Activated T-cell treated with anti-CD3 and anti-CD28 coated beads for 1 hour (primary cell): ENCODE data around the gene CLN5.
A peak's percentile ranks its signal among the peaks of the same experiment; 100 is the strongest.

Source experiments
- DNase-seq: peaks from one replicate; pipeline ENCODE4 v3.0.0-alpha.2; 2020; ENCODE audit warnings: low read depth

CLN5 gene

DNA sequence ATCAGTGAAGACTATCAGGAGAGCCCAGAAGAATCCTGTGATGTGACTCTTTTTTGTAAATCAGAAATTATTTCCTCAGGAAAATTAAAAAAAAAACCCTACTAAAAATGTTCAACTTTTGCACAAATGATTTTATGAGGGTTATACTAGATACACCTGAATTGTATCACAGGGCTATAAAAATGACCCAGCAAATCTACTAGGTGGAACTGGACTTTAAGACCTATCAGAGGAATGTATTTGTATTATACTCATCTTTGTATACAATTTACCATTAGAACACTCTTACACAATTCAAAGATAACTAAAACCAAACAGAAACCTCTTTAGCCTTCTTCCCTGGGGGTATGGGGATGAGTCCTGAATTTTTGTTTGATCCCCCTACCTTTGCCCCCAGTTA, 27.9 kb downstream of the CLN5 start:
- no peak for DNase-seq

DNA sequence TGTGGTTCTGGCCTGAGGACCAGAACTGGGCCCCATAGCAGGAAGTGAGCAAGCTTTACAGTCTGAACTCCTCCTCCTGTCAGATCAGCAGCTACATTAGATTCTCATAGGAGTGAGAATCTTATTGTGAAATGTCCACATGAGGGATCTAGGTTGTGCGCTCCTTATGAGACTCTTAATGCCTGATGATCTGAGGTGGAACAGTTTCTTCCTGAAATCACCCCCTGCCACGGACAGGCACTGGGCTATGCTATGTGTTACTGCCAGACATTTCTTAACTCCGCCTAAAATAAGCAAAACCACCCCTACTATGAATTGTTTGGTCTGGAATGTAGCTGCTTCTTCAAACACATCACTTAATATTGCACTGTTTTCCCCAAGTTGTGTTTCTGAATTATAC, 30.5 kb downstream of the CLN5 start:
- DNase-seq = no peak

DNA sequence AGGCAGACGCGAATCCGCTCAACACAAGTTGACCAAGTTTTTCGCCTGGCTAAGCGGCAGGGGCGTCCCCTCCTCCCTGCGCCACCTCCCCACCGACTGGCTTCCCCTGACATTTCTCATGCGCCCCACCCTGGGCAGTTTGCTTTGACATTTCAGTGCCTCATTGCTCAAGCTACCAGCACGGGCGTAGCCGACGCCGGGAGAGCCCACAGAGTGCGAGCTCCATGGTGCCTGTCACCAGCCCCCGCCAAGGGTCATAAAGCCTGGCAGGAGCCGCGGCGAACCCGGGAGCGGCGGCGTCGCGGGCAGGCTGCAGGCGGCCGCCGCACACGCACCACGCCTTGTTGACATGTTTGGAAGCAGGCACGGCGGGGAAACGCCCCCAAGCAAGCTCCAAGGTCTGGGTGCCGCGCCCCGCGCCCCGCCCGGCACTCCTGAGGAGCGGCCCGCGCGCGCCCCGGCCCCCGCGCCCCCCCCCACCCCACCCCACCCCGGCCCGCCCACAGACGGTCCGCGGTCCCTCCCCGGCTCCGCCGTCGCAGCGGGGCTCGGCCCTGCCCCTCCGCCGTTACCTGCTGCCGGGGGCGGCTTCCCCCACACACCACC, 34.5 kb downstream of the CLN5 start:
- DNase-seq = peak; percentile 62

DNA sequence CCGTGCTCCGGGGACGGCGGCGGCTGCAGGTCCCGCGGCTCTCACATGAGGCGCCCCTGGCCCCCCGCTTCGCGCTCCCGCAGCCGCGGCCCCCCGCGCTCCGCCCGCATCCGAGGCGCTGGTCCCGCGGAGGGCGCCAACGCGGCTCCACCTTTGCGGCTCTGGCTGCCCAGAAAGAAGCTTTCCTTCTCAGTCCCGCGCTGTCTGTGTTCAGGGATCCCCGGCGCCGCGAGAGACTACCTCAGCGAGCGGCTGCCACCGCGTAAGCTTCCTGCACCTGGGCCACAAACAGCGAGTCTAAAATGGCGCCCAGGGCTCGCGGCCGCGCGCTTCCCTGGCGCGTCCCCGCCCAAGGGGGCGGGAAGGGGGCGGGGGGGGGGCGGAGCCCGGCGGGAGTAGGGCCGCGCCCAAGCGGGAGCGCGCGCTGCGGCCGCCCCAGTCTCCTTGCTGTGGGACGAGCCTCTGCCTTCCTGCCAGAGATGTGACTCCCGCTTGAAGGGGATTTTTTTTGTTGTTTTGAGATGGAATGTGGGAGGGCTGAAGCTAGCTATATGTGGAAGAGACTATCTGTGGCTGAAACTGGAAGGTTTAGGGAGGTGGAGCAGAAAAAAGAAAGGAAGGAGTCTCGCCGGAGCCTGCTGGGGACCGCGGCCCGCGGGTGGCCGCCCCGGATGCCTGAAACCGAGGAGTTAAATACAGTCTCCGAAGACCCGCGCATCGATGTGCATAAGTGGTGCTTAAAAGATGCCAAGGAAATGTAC, 35.2 kb downstream of the CLN5 start, which contains the start of gene FBXL3:
Gene FBXL3 (minus strand): TSS at position 299 of the 761 bp plus-strand sequence. CDS start 5,299 bp downstream, outside the sequence.
- peak; percentile 71 for DNase-seq

DNA sequence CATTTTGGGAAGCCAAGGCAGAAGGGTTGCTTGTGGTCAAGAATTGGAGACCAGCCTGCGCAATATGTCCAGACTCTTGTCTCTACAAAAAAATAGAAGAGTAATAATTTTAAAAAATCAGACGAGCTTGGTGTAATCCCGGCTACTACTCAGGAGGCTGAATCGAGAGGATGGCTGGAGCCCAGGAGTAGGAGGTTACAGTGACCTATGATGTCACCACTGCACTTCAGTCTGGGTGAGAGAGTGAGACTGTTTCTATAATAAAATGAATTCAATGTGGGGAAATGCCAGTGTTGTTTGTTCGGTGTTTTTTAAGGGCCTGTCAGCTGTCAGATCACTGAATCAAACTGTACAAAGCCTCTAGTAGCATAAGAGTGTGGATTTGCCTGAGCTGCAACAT, 36.3 kb downstream of the CLN5 start:
- no peak for DNase-seq

DNA sequence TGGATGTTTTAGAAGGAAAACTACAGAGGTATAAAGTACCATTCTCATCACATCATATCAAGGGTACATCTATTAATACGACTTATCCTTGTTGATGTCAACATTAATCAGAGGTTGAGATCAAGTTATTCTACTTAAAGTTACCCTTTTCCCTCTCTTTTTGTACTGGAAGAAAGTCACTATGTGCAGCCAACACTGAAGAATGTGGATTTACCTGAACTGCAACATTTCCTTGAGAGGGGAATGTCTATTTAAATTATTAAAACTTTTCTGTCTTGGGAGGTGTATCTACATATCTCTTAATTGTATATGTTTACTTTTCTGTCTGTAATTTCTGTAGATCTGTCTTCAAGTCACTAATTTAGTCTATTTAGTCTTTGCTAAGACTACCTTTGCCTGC, 37.6 kb downstream of the CLN5 start:
- no peak for DNase-seq

DNA sequence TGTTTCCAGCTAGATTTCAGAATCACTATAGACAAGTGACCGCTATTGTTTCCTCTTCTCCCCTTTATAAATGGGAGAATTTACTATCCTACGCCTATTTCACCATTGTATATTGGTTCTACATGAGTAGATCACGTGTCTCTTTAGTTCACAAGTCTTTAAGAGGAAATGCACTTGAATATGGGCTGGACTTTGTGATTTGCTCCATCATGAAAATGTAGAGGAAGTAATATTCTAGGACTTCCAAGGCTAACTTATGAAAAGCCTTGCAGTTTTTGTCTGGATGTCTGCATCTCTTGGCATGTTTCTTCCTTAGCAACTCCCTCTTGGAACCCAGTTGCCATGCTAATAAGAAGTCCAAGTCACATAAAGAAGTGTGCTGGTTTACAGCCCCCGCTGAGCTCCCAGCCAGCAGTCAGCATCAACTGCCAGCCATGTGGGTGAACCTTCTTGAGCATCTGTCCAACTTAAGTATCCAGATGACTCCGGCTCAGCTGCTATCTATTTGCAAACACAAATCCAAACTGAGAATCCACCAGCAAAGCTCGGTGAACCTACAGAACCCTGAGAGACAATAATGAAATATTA, 39.9 kb downstream of the CLN5 start:
- no peak for DNase-seq

DNA sequence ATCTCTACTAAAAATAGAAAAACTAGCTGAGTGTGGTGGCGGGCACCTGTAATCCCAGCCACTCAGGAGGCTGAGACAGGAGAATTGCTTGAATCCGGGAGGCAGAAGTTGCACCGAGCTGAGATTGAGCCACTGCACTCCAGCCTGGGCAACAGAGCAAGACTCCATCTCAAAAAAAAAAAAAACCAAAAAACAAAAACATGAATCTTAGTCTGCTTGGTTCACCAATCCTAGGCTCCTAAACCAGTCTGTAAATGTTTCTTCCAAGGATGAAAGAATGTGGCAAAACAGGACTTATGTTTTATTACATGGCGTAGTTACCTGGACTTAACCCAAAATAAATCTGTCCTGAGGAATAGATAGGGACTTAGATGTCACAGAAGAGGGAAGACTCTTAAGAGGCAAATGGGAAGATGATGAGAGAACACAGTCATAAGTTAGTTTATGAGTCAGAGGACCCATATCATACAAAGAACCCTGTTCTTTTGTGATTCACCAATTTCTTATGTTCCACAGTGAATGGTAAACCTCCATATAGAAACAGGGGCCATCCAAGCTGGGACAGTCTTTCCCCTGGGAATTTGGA, 41.9 kb downstream of the CLN5 start:
- DNase-seq = no peak

DNA sequence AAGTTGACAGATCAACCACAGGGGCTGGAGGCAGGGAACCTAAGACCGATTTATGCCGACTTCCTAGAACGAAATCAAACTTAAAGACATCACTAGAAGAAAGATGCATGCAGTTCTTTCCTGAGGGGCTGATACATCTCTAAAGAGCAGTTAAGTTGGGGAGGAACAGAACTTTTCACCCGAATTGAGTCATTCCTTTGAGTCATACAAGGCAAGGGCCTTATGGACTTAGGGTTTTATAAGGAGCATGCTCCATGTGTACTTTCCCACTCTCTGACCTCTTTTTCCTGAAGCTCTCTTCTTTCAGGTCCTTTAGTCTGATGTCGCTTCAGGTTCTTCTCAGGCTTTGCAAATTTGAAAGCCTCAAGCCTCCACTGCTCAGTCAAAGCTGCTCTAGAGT, 43.0 kb downstream of the CLN5 start:
- DNase-seq = no peak

DNA sequence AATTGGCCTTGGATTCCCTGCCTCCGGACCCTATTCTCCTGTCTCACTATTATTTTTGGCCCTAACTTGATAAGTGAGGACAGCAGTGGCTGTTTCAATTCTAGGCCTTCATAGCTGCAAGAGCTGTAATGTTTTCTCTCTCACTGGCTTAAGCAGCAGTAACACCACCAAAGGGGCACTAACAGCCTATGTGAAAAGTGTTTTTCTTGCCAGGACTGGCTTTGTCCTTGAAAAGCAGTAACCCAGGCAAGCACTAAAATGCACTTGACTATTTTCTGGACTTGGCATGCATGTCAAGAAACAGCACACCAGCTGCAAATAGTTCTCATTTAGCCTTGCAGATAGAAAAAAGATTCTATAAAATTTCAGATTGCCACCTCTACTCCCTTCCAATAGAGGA, 44.4 kb downstream of the CLN5 start:
- no peak for DNase-seq

DNA sequence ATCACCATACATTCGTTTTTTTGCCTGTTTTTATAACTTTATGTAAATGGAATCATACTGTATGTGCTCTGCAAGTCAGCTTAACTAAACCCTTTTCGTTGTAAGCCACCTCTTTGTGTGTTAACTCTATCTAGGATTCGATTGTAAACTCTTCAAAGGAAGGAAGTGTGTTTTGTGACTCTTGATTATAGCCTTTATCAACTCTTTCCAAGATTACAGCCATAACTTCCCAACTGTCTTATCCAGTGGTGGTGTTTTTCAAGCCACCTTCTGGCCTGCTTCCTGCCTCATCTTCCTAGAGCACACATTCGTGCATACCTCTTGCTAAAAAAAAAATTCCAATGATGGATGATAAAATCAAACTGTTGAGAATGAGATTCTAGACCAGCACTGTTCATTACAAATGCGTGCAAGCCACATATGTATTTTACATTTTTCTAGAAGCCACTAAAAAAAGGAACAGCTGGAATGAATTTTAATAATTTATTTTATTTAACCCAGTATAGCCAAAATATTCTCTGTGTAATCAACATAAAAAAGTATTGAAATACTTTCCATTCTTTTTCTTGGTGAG, 47.1 kb downstream of the CLN5 start:
- no peak for DNase-seq

DNA sequence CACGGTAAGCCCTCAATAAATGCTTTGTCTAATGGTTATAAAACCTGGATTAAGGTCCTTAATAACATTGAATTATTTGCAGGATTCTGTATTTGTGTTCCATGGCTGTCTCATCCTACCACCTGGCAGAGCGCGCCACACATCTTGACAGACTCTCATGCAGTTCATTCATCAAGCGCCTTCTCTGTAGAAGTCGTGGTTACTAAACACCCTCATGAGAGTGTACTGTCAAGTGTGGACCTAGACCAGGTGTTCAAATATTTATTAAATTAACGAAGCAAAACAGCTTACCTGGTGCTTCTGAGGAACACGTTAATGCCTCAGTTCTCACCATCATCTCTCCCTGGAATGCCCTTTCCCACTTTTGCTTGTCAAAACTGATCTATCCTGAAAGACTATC, 48.2 kb downstream of the CLN5 start:
- DNase-seq = no peak

DNA sequence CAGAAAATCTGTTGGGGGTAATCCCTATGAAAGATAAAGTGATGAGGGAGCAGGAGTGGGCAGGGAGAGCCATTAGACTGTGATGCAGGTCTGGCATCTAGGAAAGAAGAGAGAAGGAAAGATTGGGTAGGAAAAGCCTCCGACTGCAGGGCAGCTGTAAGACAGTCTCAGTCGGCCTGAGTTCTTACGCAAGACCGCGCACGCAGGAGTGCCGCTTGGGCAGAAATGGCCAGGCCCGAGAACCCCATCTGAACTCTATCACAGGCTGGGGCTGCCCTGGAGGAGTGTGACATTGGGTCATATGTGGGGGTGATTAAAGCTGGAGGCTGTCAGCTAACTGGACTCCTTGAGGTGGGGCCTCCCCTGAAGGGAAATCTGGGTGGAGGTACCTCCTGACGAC, 49.0 kb downstream of the CLN5 start:
- no peak for DNase-seq

DNA sequence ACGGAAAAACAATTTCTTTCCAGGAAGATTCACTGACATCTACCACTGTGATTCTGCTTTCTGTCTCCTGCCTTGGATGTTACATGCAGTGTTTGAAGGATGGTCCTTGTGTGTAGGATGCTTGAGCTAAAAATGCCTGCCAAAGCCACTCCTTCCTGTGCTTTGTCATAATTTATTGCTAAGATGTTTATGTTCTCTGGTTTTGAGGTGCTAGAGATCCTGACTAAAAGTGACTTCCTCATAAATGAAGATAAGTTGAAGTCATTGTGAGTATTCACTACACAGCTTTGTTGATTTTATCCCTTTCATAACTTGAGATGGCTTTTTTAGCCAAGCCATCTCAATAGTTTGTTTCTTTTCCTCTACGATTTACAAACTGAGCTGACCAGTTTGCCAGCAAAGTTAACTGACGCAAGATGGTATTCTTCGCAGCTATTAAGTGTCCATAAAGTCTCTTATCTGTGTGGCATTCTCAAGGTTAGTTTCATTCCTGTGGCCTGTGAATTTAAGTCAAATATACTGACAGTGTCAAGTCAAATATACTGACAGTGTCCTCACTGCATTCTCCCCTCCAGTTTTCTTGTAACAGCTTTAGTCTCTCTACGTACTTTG, 50.8 kb downstream of the CLN5 start:
- DNase-seq = no peak

DNA sequence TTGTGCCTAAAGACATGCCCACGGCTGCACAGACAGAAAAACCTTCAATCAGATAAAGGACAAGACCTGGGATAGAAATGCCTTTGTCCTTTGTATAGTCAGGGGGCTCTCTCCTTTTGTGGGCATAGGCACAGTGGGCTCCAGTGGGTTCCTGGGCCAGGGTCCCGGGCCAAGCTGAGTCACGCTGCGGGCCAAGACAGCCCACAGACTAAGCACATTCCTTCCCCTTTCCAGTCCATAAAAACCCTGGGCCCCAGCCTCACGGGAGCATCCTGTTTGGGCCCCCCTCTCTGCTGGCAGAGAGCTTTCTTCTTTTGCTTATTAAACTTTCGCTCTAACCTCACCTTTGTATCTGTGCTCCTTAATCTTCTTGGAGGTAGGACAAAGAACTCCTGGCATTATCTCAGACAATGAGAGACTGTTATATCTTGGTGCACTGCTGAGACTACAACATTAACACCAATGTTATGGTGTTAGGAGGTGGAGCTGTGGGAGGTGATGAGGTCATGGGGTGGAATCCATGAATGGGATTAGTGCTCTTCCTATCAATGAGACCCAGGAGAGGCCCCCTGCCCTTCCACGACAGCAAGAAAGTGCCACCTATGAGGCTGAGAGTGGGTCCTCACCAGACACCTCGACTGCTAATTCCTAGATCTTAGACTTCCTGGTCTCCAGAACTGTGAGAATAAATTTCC, 55.9 kb downstream of the CLN5 start:
- DNase-seq = no peak

DNA sequence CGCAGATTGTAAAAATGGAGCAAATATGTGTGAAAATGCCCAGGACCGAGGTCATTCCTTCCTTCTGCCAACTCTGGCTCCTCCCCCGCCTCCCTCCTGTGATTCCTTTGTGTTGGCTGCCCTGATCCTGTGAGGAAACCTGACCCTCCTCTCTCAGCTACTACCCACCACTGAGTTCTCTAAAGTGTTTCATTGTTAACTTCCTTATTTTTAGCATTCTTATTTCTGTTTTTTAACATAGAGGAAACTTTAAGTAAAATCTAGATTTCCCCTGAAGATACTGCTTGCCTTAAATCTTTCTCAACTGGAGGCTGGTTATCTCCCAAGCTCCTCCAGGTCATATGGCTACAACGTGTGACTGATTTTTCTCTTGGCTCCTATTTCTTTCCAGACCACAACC, 56.8 kb downstream of the CLN5 start:
- DNase-seq = no peak

DNA sequence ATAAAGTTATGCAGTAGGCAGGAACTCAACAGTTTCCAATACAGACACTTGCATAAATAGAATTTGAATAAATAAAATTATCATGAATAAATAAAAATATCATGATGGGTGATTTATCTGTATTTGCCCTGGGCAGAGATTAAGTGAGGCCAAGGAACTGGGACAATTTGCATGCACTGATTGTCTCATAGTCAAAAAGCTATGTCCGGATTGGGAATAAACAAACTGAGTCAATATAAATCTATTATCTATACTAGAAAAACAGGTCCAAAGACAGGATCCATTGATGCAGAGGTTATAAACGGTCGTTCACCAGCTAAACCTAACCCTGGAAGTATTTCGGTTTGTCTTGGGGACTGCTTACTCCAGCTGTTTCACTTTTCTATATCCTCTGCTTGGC, 61.3 kb downstream of the CLN5 start:
- DNase-seq = no peak
